Measurements from ENCODE around the gene MACC1. TPM values are rescaled to one million over a fixed set of nuclear protein-coding genes. Genes with fewer than 3 reads are reported as not detected.

Gene MACC1
- polyA plus RNA-seq, 1 of the 3 experiments (the other 2 are of a cell fraction): not detected

DNA sequence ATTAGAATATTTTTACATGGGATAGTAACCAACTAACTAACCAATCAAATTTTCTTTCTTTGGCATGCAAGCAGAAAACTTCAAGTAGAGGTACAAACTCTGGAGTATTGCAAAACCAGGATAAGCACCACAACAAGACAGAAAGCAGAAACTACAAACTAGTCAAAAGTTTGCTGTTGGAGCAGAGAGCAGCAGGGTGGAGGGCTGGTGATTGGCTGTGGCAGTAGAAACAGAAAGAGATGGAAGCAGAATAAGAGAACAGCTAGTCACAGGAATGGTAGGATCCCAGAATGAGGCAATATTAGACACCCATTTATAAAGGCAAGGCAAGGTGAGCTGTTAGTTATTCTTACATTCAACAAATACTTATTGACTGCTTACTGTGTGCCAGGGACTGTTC, 6.8 kb upstream of the MACC1 start:
- ChIA-PET POLR2A (no interaction called here), CTCF (interaction anchor here (0.9 kb wide), 1 partner anchor 10 kb away, joined by 3 read pairs; no protein-coding TSS in a partner anchor)
- Histone ChIP-seq H3K9me2 (no peaks in the 10 kb centered on the region), H3K79me2 (ENCODE audit: insufficient read depth) (no peaks in the 10 kb centered on the region), H3K4me3 (ENCODE audit: low read depth in 2 of 2, low read length in 1 of 2) (no peak overlapping the region), H3K27ac (ENCODE audit: low read depth in 2 of 2, low read length in 1 of 2) (no peak overlapping the region), H3K9me3 (no peaks in the 10 kb centered on the region), H4K20me1 (ENCODE audit: insufficient read depth) (no peaks in the 10 kb centered on the region), H3K27me3 (ENCODE audit: insufficient read depth) (no peaks in the 10 kb centered on the region), H2AFZ (ENCODE audit: low read depth) (no peak overlapping the region), H3K4me1 (ENCODE audit: control insufficient read depth in 1 of 2, insufficient read depth in 2 of 2, low read depth in 1 of 2, low read length in 1 of 2) (peaks cover 4 to 5% of the 10 kb centered on the region in 2 experiments; a peak in 1 of 4 replicates), H3K36me3 (replicated peaks in 1 of 2; ENCODE audit: control insufficient read depth in 1 of 2, insufficient read depth in 2 of 2, low read length in 1 of 2) (no peaks in the 10 kb centered on the region), H3K4me2 (no peak overlapping the region), H3K9ac (no peak overlapping the region), H3F3A (replicated peaks; ENCODE audit: insufficient read depth) (no peaks in the 10 kb centered on the region)
- TF ChIP-seq RXRA (IDR thresholded peaks at IDR 0.05; ENCODE audit: borderline replicate concordance, low read depth) (no peak), RFX5 (IDR thresholded peaks at IDR 0.05; ENCODE audit: low read length) (no peak), SIN3A (IDR thresholded peaks at IDR 0.05; ENCODE audit: borderline replicate concordance, low read depth, low read length) (no peak), MAX (IDR thresholded peaks at IDR 0.05; ENCODE audit: low read depth) (no peak), FOSL2 (IDR thresholded peaks at IDR 0.05; ENCODE audit: borderline replicate concordance, low read depth) (no peak), NFIC (IDR thresholded peaks at IDR 0.05; ENCODE audit: borderline replicate concordance) (no peak), IRF3 (IDR thresholded peaks at IDR 0.05; ENCODE audit: low read depth, low read length) (no peak), SMC3 (IDR thresholded peaks at IDR 0.05; ENCODE audit: low read depth, low read length) (no peak), RAD21 (IDR thresholded peaks at IDR 0.05; ENCODE audit: low read length) (no peak), GABPA (IDR thresholded peaks at IDR 0.05; ENCODE audit: low read depth) (no peak), FOXM1 (IDR thresholded peaks at IDR 0.05; ENCODE audit: low read depth) (no peak), ELF1 (IDR thresholded peaks at IDR 0.05) (no peak), TEAD4 (IDR thresholded peaks at IDR 0.05; ENCODE audit: borderline replicate concordance, insufficient read depth) (no peak), NRF1 (IDR thresholded peaks at IDR 0.05; ENCODE audit: low read depth, low read length) (no peak), POLR2AphosphoS5 (IDR thresholded peaks at IDR 0.05; ENCODE audit: low read depth, low read length) (no peak), JUND (IDR thresholded peaks at IDR 0.05) (no peak)
- TF ChIP-seq, protein P1, sequence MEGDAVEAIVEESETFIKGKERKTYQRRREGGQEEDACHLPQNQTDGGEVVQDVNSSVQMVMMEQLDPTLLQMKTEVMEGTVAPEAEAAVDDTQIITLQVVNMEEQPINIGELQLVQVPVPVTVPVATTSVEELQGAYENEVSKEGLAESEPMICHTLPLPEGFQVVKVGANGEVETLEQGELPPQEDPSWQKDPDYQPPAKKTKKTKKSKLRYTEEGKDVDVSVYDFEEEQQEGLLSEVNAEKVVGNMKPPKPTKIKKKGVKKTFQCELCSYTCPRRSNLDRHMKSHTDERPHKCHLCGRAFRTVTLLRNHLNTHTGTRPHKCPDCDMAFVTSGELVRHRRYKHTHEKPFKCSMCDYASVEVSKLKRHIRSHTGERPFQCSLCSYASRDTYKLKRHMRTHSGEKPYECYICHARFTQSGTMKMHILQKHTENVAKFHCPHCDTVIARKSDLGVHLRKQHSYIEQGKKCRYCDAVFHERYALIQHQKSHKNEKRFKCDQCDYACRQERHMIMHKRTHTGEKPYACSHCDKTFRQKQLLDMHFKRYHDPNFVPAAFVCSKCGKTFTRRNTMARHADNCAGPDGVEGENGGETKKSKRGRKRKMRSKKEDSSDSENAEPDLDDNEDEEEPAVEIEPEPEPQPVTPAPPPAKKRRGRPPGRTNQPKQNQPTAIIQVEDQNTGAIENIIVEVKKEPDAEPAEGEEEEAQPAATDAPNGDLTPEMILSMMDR (IDR thresholded peaks at IDR 0.05): no peak
- TF ChIP-seq, protein P2, sequence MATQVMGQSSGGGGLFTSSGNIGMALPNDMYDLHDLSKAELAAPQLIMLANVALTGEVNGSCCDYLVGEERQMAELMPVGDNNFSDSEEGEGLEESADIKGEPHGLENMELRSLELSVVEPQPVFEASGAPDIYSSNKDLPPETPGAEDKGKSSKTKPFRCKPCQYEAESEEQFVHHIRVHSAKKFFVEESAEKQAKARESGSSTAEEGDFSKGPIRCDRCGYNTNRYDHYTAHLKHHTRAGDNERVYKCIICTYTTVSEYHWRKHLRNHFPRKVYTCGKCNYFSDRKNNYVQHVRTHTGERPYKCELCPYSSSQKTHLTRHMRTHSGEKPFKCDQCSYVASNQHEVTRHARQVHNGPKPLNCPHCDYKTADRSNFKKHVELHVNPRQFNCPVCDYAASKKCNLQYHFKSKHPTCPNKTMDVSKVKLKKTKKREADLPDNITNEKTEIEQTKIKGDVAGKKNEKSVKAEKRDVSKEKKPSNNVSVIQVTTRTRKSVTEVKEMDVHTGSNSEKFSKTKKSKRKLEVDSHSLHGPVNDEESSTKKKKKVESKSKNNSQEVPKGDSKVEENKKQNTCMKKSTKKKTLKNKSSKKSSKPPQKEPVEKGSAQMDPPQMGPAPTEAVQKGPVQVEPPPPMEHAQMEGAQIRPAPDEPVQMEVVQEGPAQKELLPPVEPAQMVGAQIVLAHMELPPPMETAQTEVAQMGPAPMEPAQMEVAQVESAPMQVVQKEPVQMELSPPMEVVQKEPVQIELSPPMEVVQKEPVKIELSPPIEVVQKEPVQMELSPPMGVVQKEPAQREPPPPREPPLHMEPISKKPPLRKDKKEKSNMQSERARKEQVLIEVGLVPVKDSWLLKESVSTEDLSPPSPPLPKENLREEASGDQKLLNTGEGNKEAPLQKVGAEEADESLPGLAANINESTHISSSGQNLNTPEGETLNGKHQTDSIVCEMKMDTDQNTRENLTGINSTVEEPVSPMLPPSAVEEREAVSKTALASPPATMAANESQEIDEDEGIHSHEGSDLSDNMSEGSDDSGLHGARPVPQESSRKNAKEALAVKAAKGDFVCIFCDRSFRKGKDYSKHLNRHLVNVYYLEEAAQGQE (IDR thresholded peaks at IDR 0.05; ENCODE audit: low read depth, low read length): no peak
- DNase-seq: no peak
